Loucy (cell line): ENCODE results near the gene HDLBP.

Experiments
- H2AFZ ChIP-seq: fragments of 200-600 bp; sonication (generic); 2 replicates; pipeline ENCODE4 v1.6.0; 2016; ENCODE audit warnings: antibody characterized with exemption, mild to moderate bottlenecking, low read length, moderate library complexity
- H3F3A ChIP-seq: fragments of 200-600 bp; 2 replicates; pipeline ENCODE4 v1.6.0; 2016; ENCODE audit warnings: antibody characterized with exemption, low read depth, mild to moderate bottlenecking
- H3K27me3 ChIP-seq: fragments of 200-600 bp; sonication (generic); 2 replicates; pipeline ENCODE4 v1.6.1; 2014; ENCODE audit warnings: low read length, mild to moderate bottlenecking; ENCODE audit not compliant: insufficient read depth, poor library complexity, severe bottlenecking
- H3K36me3 ChIP-seq: fragments of 200-600 bp; sonication (generic); 2 replicates; pipeline ENCODE4 v1.6.1; 2016; ENCODE audit warnings: low read length; ENCODE audit not compliant: insufficient read depth
- H3K4me1 ChIP-seq: fragments of 200-600 bp; sonication (generic); 2 replicates; pipeline ENCODE4 v1.5.1; 2014; ENCODE audit warnings: low read length, mild to moderate bottlenecking; ENCODE audit not compliant: insufficient read depth, poor library complexity, severe bottlenecking
- H3K4me2 ChIP-seq: fragments of 200-600 bp; sonication (generic); 2 replicates; pipeline ENCODE4 v1.6.0; 2014; ENCODE audit warnings: antibody characterized with exemption, low read length, low read depth, mild to moderate bottlenecking; ENCODE audit not compliant: poor library complexity, severe bottlenecking
- H3K4me3 ChIP-seq: fragments of 200-600 bp; sonication (generic); 2 replicates; pipeline ENCODE4 v1.5.1; 2014; ENCODE audit warnings: low read length, mild to moderate bottlenecking, mixed read lengths; ENCODE audit not compliant: poor library complexity, severe bottlenecking
- H3K79me2 ChIP-seq: fragments of 200-600 bp; sonication (generic); 2 replicates; pipeline ENCODE4 v1.6.1; 2014; ENCODE audit warnings: low read length; ENCODE audit not compliant: insufficient read depth
- H3K9ac ChIP-seq: fragments of 200-600 bp; sonication (generic); 2 replicates; pipeline ENCODE4 v1.6.0; 2014; ENCODE audit warnings: mild to moderate bottlenecking, low read depth, low read length, moderate library complexity; ENCODE audit not compliant: poor library complexity, severe bottlenecking
- H3K9me2 ChIP-seq: fragments of 200-600 bp; sonication (generic); replicated peaks from 2 replicates; pipeline ENCODE4 v1.6.1; 2016; ENCODE audit warnings: low read depth, low read length, mixed read lengths
- H3K9me3 ChIP-seq: fragments of 200-600 bp; sonication (generic); 2 replicates; pipeline ENCODE4 v1.6.1; 2014; ENCODE audit warnings: mild to moderate bottlenecking, antibody characterized with exemption, low read length, low read depth; ENCODE audit not compliant: insufficient read depth
- H4K20me1 ChIP-seq: fragments of 200-600 bp; sonication (generic); 2 replicates; pipeline ENCODE4 v1.6.0; 2014; ENCODE audit warnings: antibody characterized with exemption, low read length, mild to moderate bottlenecking; ENCODE audit not compliant: insufficient read depth, poor library complexity, severe bottlenecking
- EZH2phosphoT487 ChIP-seq: fragments of 200-600 bp; IDR thresholded peaks from 2 replicates; pipeline ENCODE4 v1.6.1; 2018; ENCODE audit warnings: antibody characterized with exemption, mild to moderate bottlenecking, moderate library complexity, borderline replicate concordance
- TF ChIP-seq, protein P1 (sequence below): fragments of 200-600 bp; sonication (generic); conservative IDR thresholded peaks from 2 replicates; pipeline ENCODE4 v1.5.1; 2014; ENCODE audit warnings: mild to moderate bottlenecking, antibody characterized with exemption, low read length

Gene HDLBP

DNA sequence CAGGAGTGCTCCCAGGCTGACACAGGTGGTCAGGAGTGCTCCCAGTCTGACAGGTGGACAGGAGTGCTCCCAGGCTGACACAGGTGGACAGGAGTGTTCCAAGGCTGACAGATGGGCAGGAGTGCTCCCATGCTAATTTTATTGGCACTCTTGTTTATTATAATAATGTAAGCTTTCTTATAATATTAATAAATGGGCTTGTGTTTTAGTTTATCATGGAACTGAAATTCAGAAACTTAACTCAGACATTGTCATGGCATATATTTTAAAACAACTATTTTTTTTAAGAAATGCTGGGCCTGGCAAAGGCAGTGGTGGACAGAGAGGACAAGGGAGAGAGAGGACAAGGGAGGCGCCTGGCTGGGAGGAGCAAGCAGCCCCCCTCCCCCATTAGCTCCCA is 108.3 kb downstream of the HDLBP start:
- H3K79me2 ChIP-seq: no peaks in the 10 kb centered on the region
- no peak overlapping the region for H3K4me3 ChIP-seq
- no peak overlapping the region for H3K9ac ChIP-seq
- H2AFZ ChIP-seq: no peak overlapping the region
- no peaks in the 10 kb centered on the region for H3K27me3 ChIP-seq
- H3K9me2 ChIP-seq: no peaks in the 10 kb centered on the region
- H3K4me2 ChIP-seq: no peak overlapping the region
- peaks cover 3% of the 10 kb centered on the region for H3K4me1 ChIP-seq
- no peaks in the 10 kb centered on the region for H3K9me3 ChIP-seq
- no peaks in the 10 kb centered on the region for H3F3A ChIP-seq
- TF ChIP-seq, protein P1, sequence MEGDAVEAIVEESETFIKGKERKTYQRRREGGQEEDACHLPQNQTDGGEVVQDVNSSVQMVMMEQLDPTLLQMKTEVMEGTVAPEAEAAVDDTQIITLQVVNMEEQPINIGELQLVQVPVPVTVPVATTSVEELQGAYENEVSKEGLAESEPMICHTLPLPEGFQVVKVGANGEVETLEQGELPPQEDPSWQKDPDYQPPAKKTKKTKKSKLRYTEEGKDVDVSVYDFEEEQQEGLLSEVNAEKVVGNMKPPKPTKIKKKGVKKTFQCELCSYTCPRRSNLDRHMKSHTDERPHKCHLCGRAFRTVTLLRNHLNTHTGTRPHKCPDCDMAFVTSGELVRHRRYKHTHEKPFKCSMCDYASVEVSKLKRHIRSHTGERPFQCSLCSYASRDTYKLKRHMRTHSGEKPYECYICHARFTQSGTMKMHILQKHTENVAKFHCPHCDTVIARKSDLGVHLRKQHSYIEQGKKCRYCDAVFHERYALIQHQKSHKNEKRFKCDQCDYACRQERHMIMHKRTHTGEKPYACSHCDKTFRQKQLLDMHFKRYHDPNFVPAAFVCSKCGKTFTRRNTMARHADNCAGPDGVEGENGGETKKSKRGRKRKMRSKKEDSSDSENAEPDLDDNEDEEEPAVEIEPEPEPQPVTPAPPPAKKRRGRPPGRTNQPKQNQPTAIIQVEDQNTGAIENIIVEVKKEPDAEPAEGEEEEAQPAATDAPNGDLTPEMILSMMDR: no peak
- TF ChIP-seq EZH2phosphoT487: no peak
- H4K20me1 ChIP-seq: no peaks in the 10 kb centered on the region
- H3K36me3 ChIP-seq: no peaks in the 10 kb centered on the region

DNA sequence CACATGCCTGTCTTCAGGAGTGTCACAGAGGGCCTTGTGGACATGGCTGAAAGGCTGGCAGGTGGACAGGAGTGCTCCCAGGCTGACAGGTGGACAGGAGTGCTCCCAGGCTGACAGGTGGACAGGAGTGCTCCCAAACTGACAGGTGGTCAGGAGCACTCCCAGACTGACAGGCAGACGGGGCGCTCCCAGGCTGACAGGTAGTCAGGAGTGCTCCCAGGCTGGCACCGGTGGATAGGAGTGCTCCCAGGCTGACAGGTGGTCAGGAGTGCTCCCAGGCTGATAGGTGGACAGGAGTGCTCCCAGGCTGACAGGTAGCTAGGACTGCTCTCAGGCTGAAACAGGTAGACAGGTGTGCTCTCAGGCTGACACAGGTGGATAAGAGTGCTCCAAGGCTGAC is 110.4 kb downstream of the HDLBP start:
- Histone ChIP-seq H3K27me3 (no peaks in the 10 kb centered on the region), H3K36me3 (no peaks in the 10 kb centered on the region), H3K9me2 (no peaks in the 10 kb centered on the region), H3K4me2 (no peak overlapping the region), H3F3A (no peaks in the 10 kb centered on the region), H3K9ac (no peak overlapping the region), H3K4me1 (no peaks in the 10 kb centered on the region), H3K79me2 (no peaks in the 10 kb centered on the region), H3K9me3 (no peaks in the 10 kb centered on the region), H2AFZ (no peak overlapping the region), H4K20me1 (no peaks in the 10 kb centered on the region), H3K4me3 (no peak overlapping the region)
- TF ChIP-seq EZH2phosphoT487: no peak
- TF ChIP-seq, protein P1: no peak

DNA sequence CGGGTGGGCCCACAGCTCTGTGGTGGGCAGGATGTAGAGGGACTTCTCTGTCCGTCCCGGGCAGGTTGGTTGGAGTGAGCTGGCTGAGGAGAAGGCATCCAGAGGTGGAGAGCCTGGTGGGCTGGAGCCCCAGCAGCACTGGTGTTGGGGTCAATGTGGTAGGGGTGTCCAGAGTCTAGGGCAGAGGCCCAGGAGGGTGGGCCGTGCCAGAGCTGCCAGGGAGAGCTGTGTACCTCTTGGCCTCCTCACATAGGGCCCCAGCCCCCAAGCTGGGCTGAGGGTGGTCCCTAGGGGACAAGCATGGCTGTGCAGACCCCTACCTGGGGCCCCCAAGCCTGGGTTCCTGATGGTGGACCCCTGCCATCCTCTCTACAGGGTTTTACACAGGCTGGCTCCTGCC is 111.0 kb downstream of the HDLBP start:
- H3K9me3 ChIP-seq: no peaks in the 10 kb centered on the region
- H4K20me1 ChIP-seq: no peaks in the 10 kb centered on the region

More for the DNA sequence above, 111.0 kb downstream of the HDLBP start:
- no peaks in the 10 kb centered on the region for H3K9me2 ChIP-seq
- H3K4me3 ChIP-seq: no peak overlapping the region
- TF ChIP-seq, protein P1: no peak
- no peaks in the 10 kb centered on the region for H3F3A ChIP-seq
- H3K4me2 ChIP-seq: no peak overlapping the region
- H3K79me2 ChIP-seq: no peaks in the 10 kb centered on the region
- H3K36me3 ChIP-seq: no peaks in the 10 kb centered on the region
- no peaks in the 10 kb centered on the region for H3K4me1 ChIP-seq
- H3K27me3 ChIP-seq: no peaks in the 10 kb centered on the region
- no peak overlapping the region for H3K9ac ChIP-seq
- no peak overlapping the region for H2AFZ ChIP-seq
